K562 (cell line): ENCODE results near the gene GLCCI1. TPM values are rescaled to one million over a fixed set of nuclear protein-coding genes. Genes with fewer than 3 reads are reported as not detected.
A peak's percentile ranks its signal among the peaks of the same experiment; 100 is the strongest.

Experiments
- ATF1 ChIP-seq, 2 experiments: fragments of 450-650 bp in 1 of 2; IDR thresholded peaks; 2 replicates each; pipeline ENCODE4 v1.6.1; 2016; ENCODE audit warnings: missing compliant biosample characterization in 1 of 2, missing genetic modification characterization in 1 of 2
- CBX1 ChIP-seq: sonication (generic); IDR thresholded peaks from 2 replicates; pipeline ENCODE4 v1.6.1; 2016; ENCODE audit warnings: antibody characterized with exemption, low read depth, mild to moderate bottlenecking
- CTBP1 ChIP-seq: fragments of 450-650 bp; IDR thresholded peaks from 2 replicates; pipeline ENCODE4 v1.6.1; 2016; ENCODE audit warnings: borderline replicate concordance
- FOXP4 ChIP-seq: sonication (generic); formaldehyde crosslinking; IDR thresholded peaks from 2 replicates; pipeline ENCODE4 v1.8.0; 2022; ENCODE audit warnings: mild to moderate bottlenecking, missing genetic modification reagents, borderline replicate concordance
- FUS ChIP-seq: fragments of 200-400 bp; formaldehyde crosslinking; optimal IDR thresholded peaks from 2 replicates; pipeline ENCODE3; 2017; ENCODE audit warnings: low read depth, low read length
- HMBOX1 ChIP-seq: sonication (generic); IDR thresholded peaks from 2 replicates; pipeline ENCODE4 v1.6.1; 2016
- HNRNPL ChIP-seq: fragments of 200-400 bp; formaldehyde crosslinking; IDR thresholded peaks from 2 replicates; pipeline ENCODE4 v1.6.1; 2017; ENCODE audit warnings: low read depth, mild to moderate bottlenecking, low read length
- HSF4 ChIP-seq: fragments of 250-450 bp; sonication (Bioruptor Pico); IDR thresholded peaks from 2 replicates; pipeline ENCODE4 v2.1.2; 2022; ENCODE audit warnings: mild to moderate bottlenecking, moderate library complexity, borderline replicate concordance
- KLF10 ChIP-seq: fragments of 250-450 bp; sonication (Bioruptor Pico); IDR thresholded peaks from 2 replicates; pipeline ENCODE4 v1.6.1; 2021; ENCODE audit warnings: matching md5 sums
- KLF16 ChIP-seq: IDR thresholded peaks from 2 replicates; pipeline ENCODE4 v1.6.1; 2016; ENCODE audit warnings: antibody characterized with exemption
- MLLT1 ChIP-seq, 2 experiments: fragments of 450-650 bp; IDR thresholded peaks; 2 replicates each; pipeline ENCODE4 v1.6.1; 2016
- NFE2 ChIP-seq: IDR thresholded peaks from 2 replicates; pipeline ENCODE4 v1.6.1; 2014; ENCODE audit warnings: antibody characterized with exemption, low read depth
- OTX1 ChIP-seq: fragments of 450-650 bp; formaldehyde crosslinking; IDR thresholded peaks from 2 replicates; pipeline ENCODE4 v1.4.0; 2022; ENCODE audit warnings: mild to moderate bottlenecking
- PHF20 ChIP-seq: fragments of 450-650 bp; IDR thresholded peaks from 2 replicates; pipeline ENCODE4 v1.6.1; 2018; ENCODE audit not compliant: partially characterized antibody
- POLR2G ChIP-seq: fragments of 200-400 bp; formaldehyde crosslinking; IDR thresholded peaks from 2 replicates; pipeline ENCODE4 v1.6.1; 2017; ENCODE audit warnings: low read depth, mild to moderate bottlenecking, antibody characterized with exemption, low read length, moderate library complexity
- PTTG1 ChIP-seq: fragments of 450-650 bp; IDR thresholded peaks from 2 replicates; pipeline ENCODE4 v1.6.1; 2016; ENCODE audit warnings: low read depth, mild to moderate bottlenecking, missing genetic modification characterization, missing compliant biosample characterization
- SMAD4 ChIP-seq: fragments of 250-450 bp; sonication (Bioruptor Pico); conservative IDR thresholded peaks from 2 replicates; pipeline ENCODE4 v1.8.0; 2021; ENCODE audit warnings: inconsistent platforms, mild to moderate bottlenecking, moderate library complexity
- TARDBP ChIP-seq: fragments of 450-650 bp; IDR thresholded peaks from 2 replicates; pipeline ENCODE4 v1.6.1; 2016
- TCF7L2 ChIP-seq: fragments of 150-350 bp; IDR thresholded peaks from 2 replicates; pipeline ENCODE4 v1.6.1; 2016; ENCODE audit warnings: low read depth, mild to moderate bottlenecking, low read length, moderate library complexity
- TRIM24 ChIP-seq, 2 experiments: fragments of 450-650 bp; IDR thresholded peaks; 2 replicates each; pipeline ENCODE4 v1.6.1; 2016
- ZNF174 ChIP-seq: fragments of 250-450 bp; sonication (Bioruptor Pico); IDR thresholded peaks from 2 replicates; pipeline ENCODE4 v1.4.0; 2020; ENCODE audit warnings: mild to moderate bottlenecking
- polyA plus RNA-seq, 8 experiments: library from polyadenylated mRNA; depleted of rRNA in 4 of 8; stranded (reverse) in 5 of 8; unstranded in 3 of 8; fragments of >200 nt; fragmentation: Nextera tagmentation in 2 of 8; fragmentation: Illumina TruSeq in 1 of 8; extraction: Ambion mirVana in 2 of 8; extraction: Trizol in 1 of 8; gene quantifications; 2 replicates each; pipeline versions ENCODE4 v1.2.1 to v1.2.3, GENCODE V29; 2011 to 2014; ENCODE audit warnings: inconsistent platforms in 1 of 8, missing spikeins in 1 of 8
- total RNA-seq, 7 experiments: library from RNA; depleted of rRNA in 6 of 7; stranded (reverse); fragments of >200 nt in 6 of 7; fragmentation: Illumina TruSeq in 2 of 7; extraction: Trizol in 2 of 7; gene quantifications; 2 replicates each; pipeline versions ENCODE4 v1.2.1 to v1.2.3, GENCODE V29; 2011 to 2021; ENCODE audit warnings: low replicate concordance in 1 of 7
- TF ChIP-seq, protein P1 (sequence below): fragments of 250-450 bp; sonication (Bioruptor Pico); IDR thresholded peaks from 2 replicates; pipeline ENCODE4 v1.8.0; 2021; ENCODE audit warnings: mild to moderate bottlenecking, moderate library complexity
- TF ChIP-seq, protein P2 (sequence below): fragments of 250-450 bp; sonication (Bioruptor Pico); IDR thresholded peaks from 2 replicates; pipeline ENCODE4 v1.8.0; 2021; ENCODE audit warnings: borderline replicate concordance, mild to moderate bottlenecking, moderate library complexity; ENCODE audit not compliant: poor library complexity, severe bottlenecking

The GLCCI1 gene
- total and polyA plus RNA-seq, 9 of the 15 experiments (the other 6 are each of a cell fraction or from before 2014, with no cell fraction given), result 2.7 to 11.9 (median 7.2) TPM

- TF ChIP-seq FOXP4 (CRISPR knock-in tag) (no peak), OTX1 (CRISPR knock-in tag) (no peak), POLR2G (no peak), MLLT1 (IDR thresholded peaks at IDR 0.05) (no peak), HNRNPL (no peak), TARDBP (no peak), PHF20 (no peak), ATF1 (CRISPR knock-in tag; IDR thresholded peaks at IDR 0.05) (no peak), ATF1 (tag; IDR thresholded peaks at IDR 0.05) (peak; percentile 48), ZNF174 (no peak), KLF16 (peak; percentile 34; the same call in 1 of the 2 replicates), KLF10 (CRISPR knock-in tag) (no peak), FUS (no peak), NFE2 (no peak), SMAD4 (CRISPR knock-in tag) (no peak), TRIM24 (IDR thresholded peaks at IDR 0.05) (no peak), HMBOX1 (peak; percentile 60; the same call in 1 of the 2 replicates), PTTG1 (tag) (no peak), CTBP1 (peak; percentile 66; the same call in 1 of the 2 replicates), HSF4 (CRISPR knock-in tag) (no peak), CBX1 (no peak), TCF7L2 (no peak)
- TF ChIP-seq, protein P1, sequence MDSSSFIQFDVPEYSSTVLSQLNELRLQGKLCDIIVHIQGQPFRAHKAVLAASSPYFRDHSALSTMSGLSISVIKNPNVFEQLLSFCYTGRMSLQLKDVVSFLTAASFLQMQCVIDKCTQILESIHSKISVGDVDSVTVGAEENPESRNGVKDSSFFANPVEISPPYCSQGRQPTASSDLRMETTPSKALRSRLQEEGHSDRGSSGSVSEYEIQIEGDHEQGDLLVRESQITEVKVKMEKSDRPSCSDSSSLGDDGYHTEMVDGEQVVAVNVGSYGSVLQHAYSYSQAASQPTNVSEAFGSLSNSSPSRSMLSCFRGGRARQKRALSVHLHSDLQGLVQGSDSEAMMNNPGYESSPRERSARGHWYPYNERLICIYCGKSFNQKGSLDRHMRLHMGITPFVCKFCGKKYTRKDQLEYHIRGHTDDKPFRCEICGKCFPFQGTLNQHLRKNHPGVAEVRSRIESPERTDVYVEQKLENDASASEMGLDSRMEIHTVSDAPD (CRISPR knock-in tag), result no peak
- TF ChIP-seq, protein P2, sequence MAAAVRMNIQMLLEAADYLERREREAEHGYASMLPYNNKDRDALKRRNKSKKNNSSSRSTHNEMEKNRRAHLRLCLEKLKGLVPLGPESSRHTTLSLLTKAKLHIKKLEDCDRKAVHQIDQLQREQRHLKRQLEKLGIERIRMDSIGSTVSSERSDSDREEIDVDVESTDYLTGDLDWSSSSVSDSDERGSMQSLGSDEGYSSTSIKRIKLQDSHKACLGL, result no peak
Measured at GRCh38 chr7:8131694-8132605, 163.4 kb downstream of the GLCCI1 start (continued).
